HEK293 (cell line): ENCODE measurements around the gene EML3.

Experiments used
- BCL11A ChIP-seq: fragments of 450-650 bp; formaldehyde crosslinking; IDR thresholded peaks from 2 replicates; pipeline ENCODE4 v1.5.1; 2016; ENCODE audit warnings: low read depth, missing biosample characterization, missing genetic modification characterization
- BCL11B ChIP-seq: fragments of 450-650 bp; formaldehyde crosslinking; IDR thresholded peaks from 2 replicates; pipeline ENCODE4 v1.5.1; 2016; ENCODE audit warnings: low read depth, missing biosample characterization, missing genetic modification characterization
- GLI2 ChIP-seq: fragments of 450-650 bp; formaldehyde crosslinking; IDR thresholded peaks from 2 replicates; pipeline ENCODE4; 2017; ENCODE audit warnings: missing biosample characterization, missing genetic modification characterization, low read depth, borderline replicate concordance
- KLF16 ChIP-seq: fragments of 450-650 bp; formaldehyde crosslinking; IDR thresholded peaks from 2 replicates; pipeline ENCODE4 v1.5.1; 2017; ENCODE audit warnings: missing biosample characterization, missing genetic modification characterization
- MEIS1 ChIP-seq: sonication (generic); formaldehyde crosslinking; IDR thresholded peaks from 2 replicates; pipeline ENCODE4 v1.8.1; 2022; ENCODE audit warnings: missing genetic modification reagents, mild to moderate bottlenecking, borderline replicate concordance
- OSR2 ChIP-seq: fragments of 450-650 bp; formaldehyde crosslinking; IDR thresholded peaks from 2 replicates; pipeline ENCODE4 v1.5.1; 2016; ENCODE audit warnings: missing biosample characterization, missing genetic modification characterization
- PBX3 ChIP-seq: sonication (generic); formaldehyde crosslinking; IDR thresholded peaks from 2 replicates; pipeline ENCODE4 v1.8.1; 2022; ENCODE audit warnings: mild to moderate bottlenecking, moderate library complexity, missing genetic modification reagents
- PRDM10 ChIP-seq: fragments of 450-650 bp; formaldehyde crosslinking; IDR thresholded peaks from 2 replicates; pipeline ENCODE4 v1.5.1; 2016; ENCODE audit warnings: missing biosample characterization, missing genetic modification characterization
- REPIN1 ChIP-seq: fragments of 450-650 bp; formaldehyde crosslinking; IDR thresholded peaks from 2 replicates; pipeline ENCODE4 v1.5.1; 2017; ENCODE audit warnings: missing biosample characterization, missing genetic modification characterization, low read depth
- SCRT2 ChIP-seq: fragments of 450-650 bp; formaldehyde crosslinking; IDR thresholded peaks from 2 replicates; pipeline ENCODE4 v1.5.1; 2016; ENCODE audit warnings: missing biosample characterization, missing genetic modification characterization
- YY1 ChIP-seq: fragments of 450-650 bp; formaldehyde crosslinking; IDR thresholded peaks from 2 replicates; pipeline ENCODE4 v1.5.1; 2018; ENCODE audit warnings: missing biosample characterization, missing genetic modification characterization
- ZBTB21 ChIP-seq: fragments of 450-650 bp; formaldehyde crosslinking; IDR thresholded peaks from 2 replicates; pipeline ENCODE4 v1.5.1; 2017; ENCODE audit warnings: missing biosample characterization, missing genetic modification characterization
- ZBTB26 ChIP-seq: fragments of 450-650 bp; formaldehyde crosslinking; optimal IDR thresholded peaks from 2 replicates; pipeline ENCODE3; 2016; ENCODE audit warnings: missing biosample characterization, mild to moderate bottlenecking, missing genetic modification characterization
- ZBTB44 ChIP-seq: fragments of 450-650 bp; IDR thresholded peaks from 2 replicates; pipeline ENCODE4 v1.5.1; 2018; ENCODE audit warnings: missing biosample characterization, mild to moderate bottlenecking, missing genetic modification characterization
- ZBTB7A ChIP-seq: fragments of 450-650 bp; formaldehyde crosslinking; IDR thresholded peaks from 2 replicates; pipeline ENCODE4 v1.5.1; 2016; ENCODE audit warnings: low read depth, missing biosample characterization, missing genetic modification characterization
- ZBTB8A ChIP-seq: fragments of 450-650 bp; formaldehyde crosslinking; IDR thresholded peaks from 2 replicates; pipeline ENCODE4 v1.5.1; 2016; ENCODE audit warnings: missing biosample characterization, missing genetic modification characterization
- ZNF114 ChIP-seq: fragments of 450-650 bp; formaldehyde crosslinking; IDR thresholded peaks from 2 replicates; pipeline ENCODE4 v1.5.0; 2017; ENCODE audit warnings: missing biosample characterization, missing genetic modification characterization
- ZNF148 ChIP-seq: fragments of 450-650 bp; formaldehyde crosslinking; IDR thresholded peaks from 2 replicates; pipeline ENCODE4 v1.5.0; 2017; ENCODE audit warnings: missing biosample characterization, missing genetic modification characterization, borderline replicate concordance
- ZNF16 ChIP-seq: fragments of 450-650 bp; formaldehyde crosslinking; IDR thresholded peaks from 2 replicates; pipeline ENCODE4 v1.5.1; 2016; ENCODE audit warnings: low read depth, missing biosample characterization, missing genetic modification characterization
- ZNF585B ChIP-seq: fragments of 450-650 bp; formaldehyde crosslinking; IDR thresholded peaks from 2 replicates; pipeline ENCODE4 v1.5.1; 2016; ENCODE audit warnings: missing biosample characterization, missing genetic modification characterization
- ZNF639 ChIP-seq: fragments of 450-650 bp; formaldehyde crosslinking; IDR thresholded peaks from 2 replicates; pipeline ENCODE4 v1.5.1; 2016; ENCODE audit warnings: missing biosample characterization, missing genetic modification characterization
- ZNF660 ChIP-seq: fragments of 450-650 bp; IDR thresholded peaks from 2 replicates; pipeline ENCODE4 v1.5.1; 2018; ENCODE audit warnings: missing biosample characterization, mild to moderate bottlenecking, missing genetic modification characterization
- ZNF670 ChIP-seq: fragments of 450-650 bp; formaldehyde crosslinking; IDR thresholded peaks from 2 replicates; pipeline ENCODE4 v1.5.1; 2016; ENCODE audit warnings: missing biosample characterization, missing genetic modification characterization, low read depth
- ZNF692 ChIP-seq: fragments of 450-650 bp; formaldehyde crosslinking; IDR thresholded peaks from 2 replicates; pipeline ENCODE4 v1.5.1; 2016; ENCODE audit warnings: missing biosample characterization, missing genetic modification characterization
- ZNF707 ChIP-seq: fragments of 450-650 bp; formaldehyde crosslinking; IDR thresholded peaks from 2 replicates; pipeline ENCODE4 v1.5.1; 2016; ENCODE audit warnings: missing biosample characterization, missing genetic modification characterization
- ZNF837 ChIP-seq: fragments of 450-650 bp; formaldehyde crosslinking; IDR thresholded peaks from 2 replicates; pipeline ENCODE4 v1.5.1; 2016; ENCODE audit warnings: missing biosample characterization, missing genetic modification characterization

Gene EML3

GRCh38 chr11:62591448-62592145 is 21.0 kb downstream of the EML3 start, which contains the start of gene TUT1 (continued):
- TF ChIP-seq ZBTB26 (tag by site-specific recombination) (peak; percentile 49), OSR2 (tag by site-specific recombination) (0 out of 2 replicates have a peak, but pooled peaks have one; percentile 27), SCRT2 (tag by site-specific recombination) (peak; percentile 56; the same call in 1 of the 2 replicates), ZNF660 (tag by site-specific recombination) (peak; percentile 97), ZNF148 (tag by site-specific recombination) (no peak), ZNF585B (tag by site-specific recombination) (no peak), ZNF16 (tag by site-specific recombination) (no peak), ZNF639 (tag by site-specific recombination) (peak; percentile 98), BCL11B (tag by site-specific recombination) (peak; percentile 37; the same call in 1 of the 2 replicates), ZNF837 (tag by site-specific recombination) (no peak), ZBTB7A (tag by site-specific recombination) (peak; percentile 44; the same call in 1 of the 2 replicates), KLF16 (tag by site-specific recombination) (peak; percentile 93), ZNF707 (no peak), ZNF114 (tag by site-specific recombination) (no peak), ZBTB21 (peak; percentile 91), YY1 (tag by site-specific recombination) (peak; percentile 74), PBX3 (0 out of 2 replicates have a peak, but pooled peaks have one; percentile 51), MEIS1 (CRISPR knock-in tag) (no peak), PRDM10 (tag by site-specific recombination) (peak; percentile 69), GLI2 (no peak), ZBTB44 (tag by site-specific recombination) (peak; percentile 47; the same call in 1 of the 2 replicates), BCL11A (peak; percentile 90), REPIN1 (peak; percentile 72; the same call in 1 of the 2 replicates), ZNF692 (tag by site-specific recombination) (peak; percentile 92), ZNF670 (tag by site-specific recombination) (no peak), ZBTB8A (peak; percentile 72)
